Measurements from ENCODE around the gene RPS6KA1. TPM values are rescaled to one million over a fixed set of nuclear protein-coding genes. Genes with fewer than 3 reads are reported as not detected.

Gene RPS6KA1
- total RNA-seq, 2 experiments from 2014 or later = 72.2 to 91.0 TPM

GRCh38 chr1:26542771-26543451 is 13.3 kb downstream of the RPS6KA1 start:
- peaks cover 95% of the 10 kb centered on the region for H3K4me1 ChIP-seq (ENCODE audit: insufficient read depth, low read length, poor library complexity, severe bottlenecking)
- ChIA-PET CTCF (ENCODE audit: unreplicated experiment) (interaction anchor here (0.7 to 1.2 kb wide), 3 partner anchors 11 to 246 kb away, joined by 4 to 5 read pairs (median 4); no protein-coding TSS in a partner anchor), POLR2A (interaction anchor here (1.2 to 2.3 kb wide), 2 partner anchors 42 to 322 kb away, joined by 7 to 12 read pairs; no protein-coding TSS in a partner anchor)
- intact Hi-C loops (cut with micrococcal nuclease; ENCODE audit: unreplicated experiment) = loop anchor here (1.0 to 10.0 kb wide), 4 partner anchors 43 to 228 kb away; partner anchors contain the start of genes CD52 and HMGN2
- H3K4me2 ChIP-seq (ENCODE audit: low read length) = peak overlapping the region; percentile 95
- TF ChIP-seq EZH2phosphoT487 (IDR thresholded peaks at IDR 0.05; ENCODE audit: borderline replicate concordance, low read depth, low read length) (no peak), CTCF (conservative IDR thresholded peaks at IDR 0.05; ENCODE audit: low read length) (no peak)
- peaks cover 30% of the 10 kb centered on the region; the same call in 1 of the 2 replicates for H3K79me2 ChIP-seq (ENCODE audit: insufficient read depth, low read depth, low read length)
- H3K9me3 ChIP-seq (ENCODE audit: low read length) = no peaks in the 10 kb centered on the region
- peak; percentile 89 for DNase-seq (ENCODE audit: low spot score)
- peak overlapping the region; percentile 64 for H3K4me3 ChIP-seq (ENCODE audit: low read depth, low read length, poor library complexity, severe bottlenecking)
- H3K27ac ChIP-seq (ENCODE audit: low read depth, low read length, poor library complexity, severe bottlenecking) = peak overlapping the region; percentile 97
- no peaks in the 10 kb centered on the region for H4K20me1 ChIP-seq (ENCODE audit: insufficient read depth, low read length)
- peaks cover 25% of the 10 kb centered on the region for H3K36me3 ChIP-seq (ENCODE audit: insufficient read depth, low read length)
- H3K9me2 ChIP-seq (ENCODE audit: insufficient read depth, low read length) = no peaks in the 10 kb centered on the region
- no TSS peak for BruUV-seq (replicated peaks)
- no peak overlapping the region; the same call in 1 of the 2 replicates for H2AFZ ChIP-seq (ENCODE audit: low read length)

- Histone ChIP-seq H3K4me3 (ENCODE audit: low read depth, low read length, poor library complexity, severe bottlenecking) (peak overlapping the region; percentile 64), H4K20me1 (ENCODE audit: insufficient read depth, low read length) (no peaks in the 10 kb centered on the region), H3K9me2 (ENCODE audit: insufficient read depth, low read length) (no peaks in the 10 kb centered on the region), H2AFZ (ENCODE audit: low read length) (no peak overlapping the region), H3K27ac (ENCODE audit: low read depth, low read length, poor library complexity, severe bottlenecking) (peak overlapping the region; percentile 97), H3K4me2 (ENCODE audit: low read length) (peak overlapping the region; percentile 95), H3K79me2 (ENCODE audit: insufficient read depth, low read depth, low read length) (peaks cover 33% of the 10 kb centered on the region; the same call in 1 of the 2 replicates), H3K4me1 (ENCODE audit: insufficient read depth, low read length, poor library complexity, severe bottlenecking) (peaks cover 89% of the 10 kb centered on the region), H3K9me3 (ENCODE audit: low read length) (no peaks in the 10 kb centered on the region), H3K36me3 (ENCODE audit: insufficient read depth, low read length) (peaks cover 27% of the 10 kb centered on the region)
- DNase-seq (ENCODE audit: low spot score) = no peak
- ChIA-PET CTCF (ENCODE audit: unreplicated experiment) (no interaction called here), POLR2A (no interaction called here)
- intact Hi-C loops (cut with micrococcal nuclease; ENCODE audit: unreplicated experiment) = loop anchor here (2.0 to 10.0 kb wide), 3 partner anchors 71 to 229 kb away; partner anchors contain the start of genes CD52 and HMGN2
- no TSS peak for BruUV-seq (replicated peaks)
- no peak for TF ChIP-seq CTCF (conservative IDR thresholded peaks at IDR 0.05; ENCODE audit: low read length)
- TF ChIP-seq EZH2phosphoT487 (IDR thresholded peaks at IDR 0.05; ENCODE audit: borderline replicate concordance, low read depth, low read length) = no peak
Measured at GRCh38 chr1:26543462-26543861, 13.9 kb downstream of the RPS6KA1 start.

GRCh38 chr1:26544126-26544525 is 14.6 kb downstream of the RPS6KA1 start:
- CTCF ChIA-PET (ENCODE audit: unreplicated experiment) = no interaction called here
- Histone ChIP-seq H3K4me2 (ENCODE audit: low read length) (peak overlapping the region; percentile 95), H3K27ac (ENCODE audit: low read depth, low read length, poor library complexity, severe bottlenecking) (peak overlapping the region; percentile 97), H3K79me2 (ENCODE audit: insufficient read depth, low read depth, low read length) (peaks cover 33% of the 10 kb centered on the region; the same call in 1 of the 2 replicates), H3K4me1 (ENCODE audit: insufficient read depth, low read length, poor library complexity, severe bottlenecking) (peaks cover 82% of the 10 kb centered on the region), H3K9me3 (ENCODE audit: low read length) (no peaks in the 10 kb centered on the region), H3K4me3 (ENCODE audit: low read depth, low read length, poor library complexity, severe bottlenecking) (peak overlapping the region; percentile 64), H3K9me2 (ENCODE audit: insufficient read depth, low read length) (no peaks in the 10 kb centered on the region), H4K20me1 (ENCODE audit: insufficient read depth, low read length) (no peaks in the 10 kb centered on the region), H2AFZ (ENCODE audit: low read length) (no peak overlapping the region), H3K36me3 (ENCODE audit: insufficient read depth, low read length) (peaks cover 27% of the 10 kb centered on the region)
- TF ChIP-seq CTCF (conservative IDR thresholded peaks at IDR 0.05; ENCODE audit: low read length) = no peak
- no peak for TF ChIP-seq EZH2phosphoT487 (IDR thresholded peaks at IDR 0.05; ENCODE audit: borderline replicate concordance, low read depth, low read length)
- POLR2A ChIA-PET = no interaction called here
- intact Hi-C loops (cut with micrococcal nuclease; ENCODE audit: unreplicated experiment) = loop anchor here (10.0 kb wide), 1 partner anchor 229 kb away; the partner anchor contains the start of gene CD52
- no TSS peak for BruUV-seq (replicated peaks)
- peak; percentile 34 for DNase-seq (ENCODE audit: low spot score)
